Ishikawa (cell line): Measurements from ENCODE around the gene PYCR2.

Source experiments
- CEBPB ChIP-seq: IDR thresholded peaks from 2 replicates; pipeline ENCODE4 v1.6.1; 2012
- CREB1 ChIP-seq: IDR thresholded peaks from 2 replicates; pipeline ENCODE4 v1.6.1; 2012; ENCODE audit warnings: low read depth
- EGR1 ChIP-seq: IDR thresholded peaks from 2 replicates; pipeline ENCODE4 v1.6.1; 2012
- EP300 ChIP-seq: IDR thresholded peaks from 2 replicates; pipeline ENCODE4 v1.6.1; 2012; ENCODE audit warnings: borderline replicate concordance
- FOXM1 ChIP-seq: IDR thresholded peaks from 2 replicates; pipeline ENCODE4 v1.6.1; 2012; ENCODE audit warnings: low read depth, borderline replicate concordance
- MAX ChIP-seq: IDR thresholded peaks from 2 replicates; pipeline ENCODE4 v1.6.1; 2012
- NFIC ChIP-seq: IDR thresholded peaks from 2 replicates; pipeline ENCODE4 v1.6.1; 2012
- RAD21 ChIP-seq: IDR thresholded peaks from 2 replicates; pipeline ENCODE4 v1.6.1; 2012; ENCODE audit warnings: low read depth
- REST ChIP-seq: IDR thresholded peaks from 2 replicates; pipeline ENCODE4 v1.6.1; 2012; ENCODE audit warnings: low read depth, mild to moderate bottlenecking
- TAF1 ChIP-seq: IDR thresholded peaks from 2 replicates; pipeline ENCODE4 v1.6.1; 2012; ENCODE audit warnings: low read depth, mild to moderate bottlenecking
- TCF12 ChIP-seq: IDR thresholded peaks from 2 replicates; pipeline ENCODE4 v1.6.1; 2012; ENCODE audit warnings: low read depth
- TEAD4 ChIP-seq: IDR thresholded peaks from 2 replicates; pipeline ENCODE4 v1.6.1; 2012
- USF1 ChIP-seq: IDR thresholded peaks from 2 replicates; pipeline ENCODE4 v1.6.1; 2012
- YY1 ChIP-seq: IDR thresholded peaks from 2 replicates; pipeline ENCODE4 v1.6.1; 2012; ENCODE audit warnings: low read depth
- ZBTB7A ChIP-seq: IDR thresholded peaks from 2 replicates; pipeline ENCODE4 v1.6.1; 2012; ENCODE audit warnings: low read depth

PYCR2 gene

GRCh38 chr1:225923692-225924555 is at the start of gene PYCR2:
Gene PYCR2, minus strand, starts transcription at chr1:225924250. Its CDS starts 140 bp downstream, at chr1:225924110.
- TF ChIP-seq CEBPB, result peak; percentile 62; the same call in 1 of the 2 replicates
- 0 out of 2 replicates have a peak, but pooled peaks have one; percentile 20 for TF ChIP-seq CREB1
- TF ChIP-seq TAF1, result peak; percentile 90
- TF ChIP-seq MAX, result peak; percentile 90
- TF ChIP-seq YY1, result peak; percentile 78
- no peak for TF ChIP-seq REST
- peak; percentile 45 for TF ChIP-seq TCF12
- no peak for TF ChIP-seq RAD21
- TF ChIP-seq NFIC, result 0 out of 2 replicates have a peak, but pooled peaks have one; percentile 35
- 0 out of 2 replicates have a peak, but pooled peaks have one; percentile 5 for TF ChIP-seq TEAD4
- TF ChIP-seq EGR1, result no peak
- TF ChIP-seq ZBTB7A, result peak; percentile 44; the same call in 1 of the 2 replicates
- no peak for TF ChIP-seq FOXM1
- peak; percentile 95 for TF ChIP-seq USF1
- TF ChIP-seq EP300, result no peak

GRCh38 chr1:225973158-225973557 is 49.1 kb upstream of the PYCR2 start:
- TF ChIP-seq USF1 (no peak), TEAD4 (peak; percentile 49), ZBTB7A (no peak), MAX (peak; percentile 47; the same call in 1 of the 2 replicates)

GRCh38 chr1:225972344-225973152 is 48.5 kb upstream of the PYCR2 start:
- TF ChIP-seq MAX, result no peak
- no peak for TF ChIP-seq RAD21
- TF ChIP-seq ZBTB7A, result no peak
- no peak for TF ChIP-seq REST
- TF ChIP-seq YY1, result no peak
- TF ChIP-seq EP300, result no peak
- no peak for TF ChIP-seq TAF1
- no peak for TF ChIP-seq CEBPB
- TF ChIP-seq FOXM1, result no peak
- TF ChIP-seq TCF12, result no peak
- TF ChIP-seq USF1, result no peak
- no peak for TF ChIP-seq EGR1
- TF ChIP-seq CREB1, result no peak
- TF ChIP-seq NFIC, result no peak
- TF ChIP-seq TEAD4, result no peak

- TF ChIP-seq TCF12 (no peak), MAX (no peak)
Measured at GRCh38 chr1:225965231-225965630, 41.2 kb upstream of the PYCR2 start.
